Measurements from ENCODE around the gene MGAT4B. TPM values are rescaled to one million over a fixed set of nuclear protein-coding genes. Genes with fewer than 3 reads are reported as not detected.

Gene MGAT4B
- total RNA-seq, 2 experiments from 2014 or later, result 52.4 to 62.8 TPM

GRCh38 chr5:179818746-179819295 is 12.2 kb upstream of the MGAT4B start:
- H3K4me3 Mint-ChIP-seq, result peak overlapping the region; percentile 67
- CTCF ChIA-PET, result interaction anchor here (1.0 to 2.2 kb wide), 2 partner anchors 9 to 18 kb away, joined by 3 to 10 read pairs; no protein-coding TSS in a partner anchor
- POLR2A ChIA-PET, result no interaction called here
- DNase-seq (peak; percentile 93), ATAC-seq (peak; percentile 68)
- H3K27me3 Mint-ChIP-seq, result peaks cover 2% of the 10 kb centered on the region
- H3K9me3 Mint-ChIP-seq (ENCODE audit: low read depth), result no peaks in the 10 kb centered on the region
- peaks cover 26% of the 10 kb centered on the region for H3K36me3 Mint-ChIP-seq (ENCODE audit: low read depth)
- intact Hi-C loops (cut with DNase I, micrococcal nuclease), result loop anchor here in 1 of 2 experiments (1.0 kb wide), 1 partner anchor 121 kb away; the partner anchor contains the start of gene CANX
- peak overlapping the region; percentile 72 for H3K27ac Mint-ChIP-seq
- H3K4me1 Mint-ChIP-seq, result peaks cover 37% of the 10 kb centered on the region

GRCh38 chr5:179817890-179818745 is 11.5 kb upstream of the MGAT4B start:
- ATAC-seq (no peak), DNase-seq (no peak)
- Mint-ChIP-seq H3K36me3 (ENCODE audit: low read depth) (peaks cover 19% of the 10 kb centered on the region), H3K27me3 (peaks cover 2% of the 10 kb centered on the region), H3K27ac (peak overlapping the region; percentile 58), H3K4me3 (peak overlapping the region; percentile 67), H3K9me3 (ENCODE audit: low read depth) (no peaks in the 10 kb centered on the region), H3K4me1 (peaks cover 34% of the 10 kb centered on the region)
- ChIA-PET CTCF (interaction anchor here (0.6 to 1.0 kb wide), 2 partner anchors 8 to 143 kb away, joined by 3 to 4 read pairs; no protein-coding TSS in a partner anchor), POLR2A (no interaction called here)
- intact Hi-C loops (cut with DNase I, micrococcal nuclease), result no loop called here

GRCh38 chr5:179817470-179817840 is 10.8 kb upstream of the MGAT4B start:
- H3K27ac Mint-ChIP-seq, result no peak overlapping the region
- H3K36me3 Mint-ChIP-seq (ENCODE audit: low read depth), result peaks cover 18% of the 10 kb centered on the region
- CTCF ChIA-PET, result interaction anchor here (0.6 to 1.0 kb wide), 2 partner anchors 9 to 142 kb away, joined by 3 to 4 read pairs; no protein-coding TSS in a partner anchor
- POLR2A ChIA-PET, result no interaction called here
- H3K27me3 Mint-ChIP-seq, result peaks cover 2% of the 10 kb centered on the region
- no peaks in the 10 kb centered on the region for H3K9me3 Mint-ChIP-seq (ENCODE audit: low read depth)
- no peak overlapping the region for H3K4me3 Mint-ChIP-seq
- DNase-seq, result no peak
- no peak for ATAC-seq
- H3K4me1 Mint-ChIP-seq, result peaks cover 27% of the 10 kb centered on the region
- intact Hi-C loops (cut with DNase I, micrococcal nuclease), result no loop called here

- Mint-ChIP-seq H3K36me3 (ENCODE audit: low read depth) (peaks cover 18% of the 10 kb centered on the region), H3K27ac (no peak overlapping the region), H3K27me3 (peaks cover 2% of the 10 kb centered on the region), H3K9me3 (ENCODE audit: low read depth) (no peaks in the 10 kb centered on the region), H3K4me3 (no peak overlapping the region), H3K4me1 (peaks cover 22% of the 10 kb centered on the region)
- DNase-seq, result no peak
- ATAC-seq, result no peak
- CTCF ChIA-PET, result interaction anchor here (0.6 to 1.0 kb wide), 2 partner anchors 9 to 142 kb away, joined by 3 to 4 read pairs; no protein-coding TSS in a partner anchor
- intact Hi-C loops (cut with DNase I, micrococcal nuclease), result no loop called here
- POLR2A ChIA-PET, result no interaction called here
These were observed 10.3 kb upstream of the MGAT4B start for GRCh38 chr5:179816796-179817469.

GRCh38 chr5:179816401-179816795 is 9.7 kb upstream of the MGAT4B start:
- POLR2A ChIA-PET, result no interaction called here

GRCh38 chr5:179815491-179816249 is 9.0 kb upstream of the MGAT4B start:
- Mint-ChIP-seq H3K4me3 (no peak overlapping the region), H3K9me3 (ENCODE audit: low read depth) (no peaks in the 10 kb centered on the region), H3K27me3 (peaks cover 2% of the 10 kb centered on the region), H3K27ac (no peak overlapping the region), H3K4me1 (peaks cover 21% of the 10 kb centered on the region), H3K36me3 (ENCODE audit: low read depth) (peaks cover 22% of the 10 kb centered on the region)
- intact Hi-C loops (cut with DNase I, micrococcal nuclease), result no loop called here
- ATAC-seq (no peak), DNase-seq (no peak)
- ChIA-PET CTCF (no interaction called here), POLR2A (no interaction called here)

More at GRCh38 chr5:179816401-179816795, 9.7 kb upstream of the MGAT4B start:
- DNase-seq (no peak), ATAC-seq (no peak)
- Mint-ChIP-seq H3K27ac (no peak overlapping the region), H3K4me1 (peaks cover 21% of the 10 kb centered on the region), H3K27me3 (peaks cover 2% of the 10 kb centered on the region), H3K4me3 (no peak overlapping the region), H3K36me3 (ENCODE audit: low read depth) (peaks cover 19% of the 10 kb centered on the region), H3K9me3 (ENCODE audit: low read depth) (no peaks in the 10 kb centered on the region)
- intact Hi-C loops (cut with DNase I, micrococcal nuclease), result no loop called here
- CTCF ChIA-PET, result no interaction called here

GRCh38 chr5:179814090-179814489 is 7.4 kb upstream of the MGAT4B start:
- peaks cover 2% of the 10 kb centered on the region for H3K27me3 Mint-ChIP-seq
- intact Hi-C loops (cut with DNase I, micrococcal nuclease), result no loop called here
- peaks cover 27% of the 10 kb centered on the region for H3K36me3 Mint-ChIP-seq (ENCODE audit: low read depth)
- peaks cover 11% of the 10 kb centered on the region for H3K4me1 Mint-ChIP-seq
- DNase-seq (no peak), ATAC-seq (no peak)
- H3K9me3 Mint-ChIP-seq (ENCODE audit: low read depth), result no peaks in the 10 kb centered on the region
- ChIA-PET POLR2A (no interaction called here), CTCF (interaction anchor here (1.0 kb wide), 1 partner anchor 12 kb away, joined by 3 read pairs; no protein-coding TSS in a partner anchor)
- H3K27ac Mint-ChIP-seq, result no peak overlapping the region
- no peak overlapping the region for H3K4me3 Mint-ChIP-seq

GRCh38 chr5:179812997-179813607 is 6.4 kb upstream of the MGAT4B start:
- Mint-ChIP-seq H3K36me3 (ENCODE audit: low read depth) (peaks cover 27% of the 10 kb centered on the region), H3K9me3 (ENCODE audit: low read depth) (no peaks in the 10 kb centered on the region), H3K4me3 (no peak overlapping the region), H3K4me1 (peaks cover 3% of the 10 kb centered on the region), H3K27ac (no peak overlapping the region), H3K27me3 (peaks cover under 1% of the 10 kb centered on the region)
- ChIA-PET POLR2A (no interaction called here), CTCF (interaction anchor here (0.6 kb wide), 1 partner anchor 544 kb away, joined by 3 read pairs; no protein-coding TSS in a partner anchor)
- intact Hi-C loops (cut with DNase I, micrococcal nuclease), result no loop called here
- no peak for DNase-seq
- no peak for ATAC-seq

- Mint-ChIP-seq H3K9me3 (ENCODE audit: low read depth) (no peaks in the 10 kb centered on the region), H3K4me1 (no peaks in the 10 kb centered on the region), H3K27me3 (no peaks in the 10 kb centered on the region), H3K4me3 (no peak overlapping the region), H3K27ac (no peak overlapping the region), H3K36me3 (ENCODE audit: low read depth) (peaks cover 27% of the 10 kb centered on the region)
- intact Hi-C loops (cut with DNase I, micrococcal nuclease), result no loop called here
- POLR2A ChIA-PET, result no interaction called here
- no peak for ATAC-seq
- CTCF ChIA-PET, result interaction anchor here (0.6 to 2.2 kb wide), 3 partner anchors 10 to 545 kb away, joined by 3 to 11 read pairs (median 4); no protein-coding TSS in a partner anchor
- no peak for DNase-seq
These were observed 5.6 kb upstream of the MGAT4B start for GRCh38 chr5:179812135-179812825.

- peaks cover 36% of the 10 kb centered on the region for H3K4me1 Mint-ChIP-seq
- peak overlapping the region; percentile 82 for H3K4me3 Mint-ChIP-seq
- H3K27ac Mint-ChIP-seq, result peak overlapping the region; percentile 43
- peak; percentile 73 for DNase-seq
- peaks cover 6% of the 10 kb centered on the region for H3K36me3 Mint-ChIP-seq (ENCODE audit: low read depth)
- POLR2A ChIA-PET, result no interaction called here
- CTCF ChIA-PET, result interaction anchor here (0.7 kb wide), 1 partner anchor 31 kb away, joined by 3 read pairs; no protein-coding TSS in a partner anchor
- intact Hi-C loops (cut with DNase I, micrococcal nuclease), result loop anchor here (1.0 to 5.0 kb wide), 9 partner anchors 15 to 487 kb away; partner anchors contain the start of genes SQSTM1 (in 2 of the 2), CANX (in 1 of the 2), HNRNPH1 (in 1 of the 2) and MAML1 (in 1 of the 2)
- H3K9me3 Mint-ChIP-seq (ENCODE audit: low read depth), result no peaks in the 10 kb centered on the region
- ATAC-seq, result peak; percentile 8
- no peaks in the 10 kb centered on the region for H3K27me3 Mint-ChIP-seq
These were observed 977 bp downstream of the MGAT4B start for GRCh38 chr5:179805529-179806249.
